GM12891 (cell line): Measurements from ENCODE around the gene EZH1.

ENCODE experiments used
- POLR2A ChIP-seq: IDR thresholded peaks from 2 replicates; pipeline ENCODE4 v1.6.1; 2011; ENCODE audit warnings: low read depth, low read length, control low read depth
- POLR2AphosphoS5 ChIP-seq: IDR thresholded peaks from 2 replicates; pipeline ENCODE4 v1.6.1; 2011; ENCODE audit warnings: low read depth, low read length, control low read depth
- SPI1 ChIP-seq: IDR thresholded peaks from 2 replicates; pipeline ENCODE4 v1.6.1; 2011; ENCODE audit warnings: low read depth, low read length, control low read depth

DNA sequence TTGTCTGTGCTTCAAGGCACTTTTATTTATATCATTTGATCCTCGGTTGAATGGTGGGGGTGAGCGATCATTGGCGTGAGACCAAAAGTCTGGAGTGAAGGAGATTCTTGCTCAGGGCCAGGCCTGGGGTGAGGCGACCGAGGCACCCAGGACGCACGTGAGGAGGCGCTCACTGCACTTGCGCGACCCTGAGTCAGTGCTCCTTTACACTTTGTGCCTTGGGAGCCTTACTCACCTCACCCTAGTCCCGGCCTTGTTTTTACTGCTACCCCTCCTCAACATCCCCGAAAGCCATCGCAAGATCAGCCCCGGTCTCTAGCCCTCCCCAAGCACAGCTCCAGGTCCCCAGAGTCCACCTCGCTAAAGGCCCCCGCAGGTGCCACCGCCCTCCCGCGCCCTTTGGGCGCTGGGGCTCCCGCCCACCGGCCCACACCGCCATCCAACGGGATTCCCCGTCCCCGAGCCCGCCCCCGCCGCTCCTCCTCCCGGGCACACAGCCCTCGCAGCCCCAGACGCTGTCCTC is 496 bp downstream of the EZH1 start:
- TF ChIP-seq POLR2A (no peak), POLR2AphosphoS5 (no peak), SPI1 (no peak)
